Activated CD4-positive, alpha-beta T cell treated with anti-CD3 and anti-CD28 coated beads for 24 hours (primary cell): ENCODE data around the gene GSTA4.

Experiments used
- DNase-seq, 2 donors: peaks; one replicate each; pipeline ENCODE4 v3.0.0-alpha.2; 2020; ENCODE audit warnings: low read depth in 2 of 2

The GSTA4 gene

GRCh38 chr6:52995089-52995912, at the start of gene GSTA4:
GSTA4 (minus strand) TSS chr6:52995284; CDS start chr6:52994243, 1,041 bp downstream.
- DNase-seq: peak; percentile 74 to 80

GRCh38 chr6:53044572-53044971, 49.5 kb upstream of the GSTA4 start:
- no peak for DNase-seq

GRCh38 chr6:53044071-53044470, 49.0 kb upstream of the GSTA4 start:
- DNase-seq: no peak

GRCh38 chr6:53043581-53043980, 48.5 kb upstream of the GSTA4 start:
- DNase-seq: no peak

- no peak for DNase-seq
These were observed 47.0 kb upstream of the GSTA4 start for GRCh38 chr6:53042112-53042511.

GRCh38 chr6:53041356-53041755, 46.3 kb upstream of the GSTA4 start:
- DNase-seq: no peak

- DNase-seq: no peak
These were observed 43.5 kb upstream of the GSTA4 start for GRCh38 chr6:53038596-53038995.

- no peak for DNase-seq
These were observed 43.1 kb upstream of the GSTA4 start for GRCh38 chr6:53038141-53038540.

GRCh38 chr6:53035549-53036213, 40.6 kb upstream of the GSTA4 start:
- DNase-seq: no peak

GRCh38 chr6:53033764-53034163, 38.7 kb upstream of the GSTA4 start:
- DNase-seq: no peak

- DNase-seq: no peak
These were observed 37.8 kb upstream of the GSTA4 start for GRCh38 chr6:53032849-53033248.

GRCh38 chr6:53031281-53031680, 36.2 kb upstream of the GSTA4 start:
- DNase-seq: no peak

- DNase-seq: no peak
These were observed 34.7 kb upstream of the GSTA4 start for GRCh38 chr6:53029761-53030160.

GRCh38 chr6:53029257-53029656, 34.2 kb upstream of the GSTA4 start:
- no peak for DNase-seq

GRCh38 chr6:53028467-53028866, 33.4 kb upstream of the GSTA4 start:
- no peak for DNase-seq

GRCh38 chr6:53027131-53027718, 32.1 kb upstream of the GSTA4 start:
- DNase-seq: no peak

- no peak for DNase-seq
These were observed 31.4 kb upstream of the GSTA4 start for GRCh38 chr6:53026526-53026925.

- DNase-seq: no peak
These were observed 28.2 kb upstream of the GSTA4 start for GRCh38 chr6:53023323-53023722.

- DNase-seq: no peak
These were observed 25.1 kb upstream of the GSTA4 start for GRCh38 chr6:53020005-53020744.

- no peak for DNase-seq
These were observed 23.4 kb upstream of the GSTA4 start for GRCh38 chr6:53018446-53018845.

- DNase-seq: no peak
These were observed 20.4 kb upstream of the GSTA4 start for GRCh38 chr6:53015486-53015885.

- no peak for DNase-seq
These were observed 19.7 kb upstream of the GSTA4 start for GRCh38 chr6:53014744-53015143.
